Lung microvascular endothelial cell (primary cell): ENCODE data around the gene MKI67. TPM values are rescaled to one million over a fixed set of nuclear protein-coding genes. Genes with fewer than 3 reads are reported as not detected.
A peak's percentile ranks its signal among the peaks of the same experiment; 100 is the strongest.
"Not testable (repeated sequence)": the region's sequence is repeated elsewhere in the genome, so short reads cannot be mapped to it uniquely, and the experiment has no call there.

Experiments used
- DNase-seq, 2 donors: peaks; one replicate each; pipeline versions ENCODE4 v3.0.0 to v3.0.0-alpha.2; 2010; ENCODE audit warnings: low read depth in 2 of 2
- total RNA-seq: library from RNA; depleted of rRNA; stranded (reverse); fragments of >200 nt; gene quantifications from 2 replicates; pipeline ENCODE4 v1.2.1, GENCODE V29; 2014

MKI67 gene
- total RNA-seq, 1 donor from 2014 or later, result 2.4 TPM

GRCh38 chr10:128149267-128150014 lies 23.2 kb upstream of the MKI67 start:
- no peak for DNase-seq

GRCh38 chr10:128147669-128148068 lies 21.4 kb upstream of the MKI67 start:
- DNase-seq, result peak; percentile 16 to 40

GRCh38 chr10:128147064-128147463 lies 20.8 kb upstream of the MKI67 start:
- no peak for DNase-seq

- no peak for DNase-seq
Observed at GRCh38 chr10:128144547-128144946, 18.3 kb upstream of the MKI67 start.

GRCh38 chr10:128143531-128143930 lies 17.3 kb upstream of the MKI67 start:
- no peak for DNase-seq

- DNase-seq, result no peak
Observed at GRCh38 chr10:128140425-128140824, 14.2 kb upstream of the MKI67 start.

GRCh38 chr10:128138429-128138828 lies 12.2 kb upstream of the MKI67 start:
- not testable (repeated sequence) for DNase-seq

GRCh38 chr10:128137877-128138276 lies 11.7 kb upstream of the MKI67 start:
- peak in 1 of 2 donors; percentile 37 for DNase-seq

GRCh38 chr10:128130051-128130450 lies 3.8 kb upstream of the MKI67 start:
- peak; percentile 43 to 62 for DNase-seq

GRCh38 chr10:128128582-128128981 lies 2.4 kb upstream of the MKI67 start:
- no peak for DNase-seq

- peak in 1 of 2 donors; percentile 7 for DNase-seq
Observed at GRCh38 chr10:128125416-128125943, 743 bp downstream of the MKI67 start.

GRCh38 chr10:128124813-128125403 lies 1.3 kb downstream of the MKI67 start:
- DNase-seq, result peak; percentile 7 to 26

GRCh38 chr10:128123846-128124245 lies 2.4 kb downstream of the MKI67 start:
- DNase-seq, result no peak

- peak in 1 of 2 donors; percentile 16 for DNase-seq
Observed at GRCh38 chr10:128122931-128123330, 3.3 kb downstream of the MKI67 start.

GRCh38 chr10:128121750-128122412 lies 4.3 kb downstream of the MKI67 start:
- no peak for DNase-seq

GRCh38 chr10:128116851-128117615 lies 9.2 kb downstream of the MKI67 start:
- DNase-seq, result no peak

- no peak for DNase-seq
Observed at GRCh38 chr10:128116187-128116586, 10.0 kb downstream of the MKI67 start.

- no peak for DNase-seq
Observed at GRCh38 chr10:128115356-128115755, 10.9 kb downstream of the MKI67 start.

- no peak for DNase-seq
Observed at GRCh38 chr10:128114901-128115300, 11.3 kb downstream of the MKI67 start.

GRCh38 chr10:128113026-128113425 lies 13.2 kb downstream of the MKI67 start:
- DNase-seq, result peak in 1 of 2 donors; percentile 16

GRCh38 chr10:128111696-128112095 lies 14.5 kb downstream of the MKI67 start:
- no peak for DNase-seq

- DNase-seq, result no peak
Observed at GRCh38 chr10:128110339-128110738, 15.9 kb downstream of the MKI67 start.
